GM19372 (cell line): ENCODE data around the gene SLTM.
"Not testable (repeated sequence)": the region's sequence is repeated elsewhere in the genome, so short reads cannot be mapped to it uniquely, and the experiment has no call there.

Experiments used
- ATAC-seq: cut with Tn5 transposase; IDR thresholded peaks from one replicate; pipeline ENCODE4 v1.9.1; 2021; ENCODE audit warnings: mild to moderate bottlenecking, low read depth, moderate library complexity; ENCODE audit not compliant: unreplicated experiment

Gene SLTM

DNA sequence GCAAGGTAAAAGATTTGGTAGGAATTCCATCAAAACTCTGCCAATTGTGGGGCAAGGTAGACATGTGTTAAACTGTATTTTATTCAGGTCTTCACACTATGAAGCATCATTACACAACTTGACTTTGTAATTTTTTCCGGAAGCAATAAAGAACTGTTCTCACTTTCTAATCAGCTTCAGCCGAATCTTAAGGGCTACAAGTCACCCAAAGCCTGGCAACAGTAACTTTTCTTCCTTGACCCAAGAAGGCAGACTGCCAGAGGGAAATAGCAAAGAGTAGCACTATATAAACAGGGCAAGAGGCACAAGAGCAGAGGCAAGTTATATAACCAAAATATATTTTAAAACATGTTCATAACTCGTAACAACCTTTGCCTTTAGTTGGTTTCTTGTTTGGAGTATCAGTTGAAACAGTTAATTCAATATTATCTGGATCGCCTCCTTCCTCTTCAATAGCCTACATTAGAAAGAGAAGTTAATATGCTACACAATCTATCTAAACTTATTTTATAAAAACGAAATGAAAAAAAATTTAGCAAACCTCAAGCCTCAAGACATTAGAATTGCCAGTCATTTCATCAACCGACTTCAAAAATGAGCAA is 1.4 kb downstream of the SLTM start:
- ATAC-seq: no peak

DNA sequence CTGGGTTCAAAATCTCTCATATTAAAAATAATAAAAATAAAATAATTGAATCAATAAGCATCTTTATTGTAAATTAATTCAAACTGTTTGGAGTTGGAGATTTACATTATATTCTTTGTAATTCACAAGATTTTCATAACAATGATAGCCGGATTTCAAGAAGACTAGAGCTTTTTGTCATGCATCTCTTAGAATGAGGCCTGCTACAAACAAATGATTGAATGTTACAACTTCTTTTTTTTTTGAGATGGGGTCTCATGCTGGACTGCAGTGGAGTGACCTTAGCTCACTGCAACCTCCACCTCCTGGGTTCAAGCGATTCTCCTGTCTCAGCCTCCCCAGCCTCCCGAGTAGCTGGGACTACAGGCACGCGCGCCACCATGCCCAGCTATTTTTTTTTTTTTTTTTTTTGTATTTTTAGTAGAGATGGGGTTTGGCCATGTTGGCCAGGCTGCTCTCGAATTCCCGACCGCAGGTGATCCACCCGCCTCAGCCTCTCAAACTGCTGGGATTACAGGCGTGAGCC is 3.5 kb downstream of the SLTM start:
- ATAC-seq: no peak

GRCh38 chr15:58926823-58927222 is 6.7 kb downstream of the SLTM start:
- no peak for ATAC-seq

GRCh38 chr15:58924327-58924726 is 9.2 kb downstream of the SLTM start:
- no peak for ATAC-seq

DNA sequence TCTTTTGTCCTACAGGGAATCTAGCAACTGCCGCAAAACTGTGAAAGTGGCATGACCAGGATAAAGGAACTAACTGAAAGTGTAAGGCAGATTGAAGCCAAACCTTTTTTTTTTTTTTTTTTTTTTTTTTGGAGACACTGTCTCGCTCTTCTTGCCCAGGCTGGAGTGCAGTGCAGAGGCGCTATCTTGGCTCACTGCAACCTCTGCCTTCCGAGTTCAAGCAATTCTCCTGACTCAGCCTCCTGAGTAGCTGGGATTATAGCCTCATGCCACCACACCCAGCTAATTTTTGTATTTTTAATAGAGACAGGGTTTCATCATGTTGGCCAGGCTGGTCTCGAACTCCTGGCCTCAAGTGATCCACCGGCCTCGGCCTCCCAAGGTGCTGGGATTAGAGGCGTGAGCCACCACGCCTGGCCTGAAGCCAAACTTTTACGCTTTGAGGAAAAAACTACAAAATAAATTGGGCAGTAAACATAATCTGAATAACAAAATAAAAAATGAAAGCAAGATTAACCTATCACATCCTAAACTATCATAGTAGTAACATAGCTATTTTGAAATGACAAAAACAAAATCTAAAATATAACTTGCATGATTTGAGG is 9.7 kb downstream of the SLTM start:
- no peak for ATAC-seq

- ATAC-seq: no peak
Measured at GRCh38 chr15:58923284-58923683, 10.2 kb downstream of the SLTM start.

GRCh38 chr15:58921267-58921790 is 12.2 kb downstream of the SLTM start:
- no peak for ATAC-seq

GRCh38 chr15:58920447-58920846 is 13.0 kb downstream of the SLTM start:
- ATAC-seq: not testable (repeated sequence)

GRCh38 chr15:58919232-58919631 is 14.2 kb downstream of the SLTM start:
- no peak for ATAC-seq

DNA sequence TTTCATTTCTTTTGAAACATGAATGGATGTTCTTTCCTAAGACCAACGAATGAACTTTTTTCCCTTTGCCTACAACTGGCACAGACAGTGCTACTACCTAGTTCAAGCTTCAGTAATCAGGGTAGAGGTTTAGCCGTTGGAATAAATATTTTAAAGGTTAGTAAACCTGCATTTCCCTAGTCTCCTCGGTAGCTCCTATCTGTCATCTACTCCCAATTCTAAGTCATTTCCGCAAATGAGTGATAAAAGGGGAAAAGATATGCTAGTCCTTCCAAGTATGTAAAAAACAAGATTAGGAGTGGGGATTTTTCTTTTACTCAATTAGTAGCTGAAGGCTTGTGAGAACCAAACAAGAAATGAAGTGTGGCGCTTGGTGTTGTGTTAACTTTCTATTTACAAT is 15.2 kb downstream of the SLTM start:
- ATAC-seq: no peak

- not testable (repeated sequence) for ATAC-seq
Measured at GRCh38 chr15:58917613-58918129, 15.8 kb downstream of the SLTM start.

GRCh38 chr15:58916962-58917361 is 16.5 kb downstream of the SLTM start:
- ATAC-seq: no peak

DNA sequence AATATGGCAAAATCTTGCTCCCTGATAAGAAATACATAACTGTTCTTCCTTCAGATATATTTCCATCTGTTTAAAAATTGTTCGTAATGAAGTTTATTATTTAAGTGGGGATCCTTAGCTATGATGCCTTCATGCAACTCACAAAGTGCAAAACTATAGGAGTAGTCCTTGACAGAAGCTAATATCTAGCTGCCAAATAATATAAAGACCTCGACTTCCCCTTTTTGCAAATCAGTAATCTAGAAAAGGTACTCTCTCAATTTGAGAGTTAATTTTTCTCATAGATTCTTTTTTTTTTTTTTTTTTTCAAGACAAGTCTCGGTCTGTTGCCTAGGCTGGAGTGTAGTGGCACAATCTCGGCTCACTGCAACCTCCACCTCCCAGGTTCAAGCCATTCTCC is 23.0 kb downstream of the SLTM start:
- no peak for ATAC-seq

GRCh38 chr15:58909616-58910015 is 23.9 kb downstream of the SLTM start:
- no peak for ATAC-seq

- ATAC-seq: no peak
Measured at GRCh38 chr15:58908550-58909309, 24.7 kb downstream of the SLTM start.

GRCh38 chr15:58900631-58901030 is 32.8 kb downstream of the SLTM start:
- ATAC-seq: no peak

DNA sequence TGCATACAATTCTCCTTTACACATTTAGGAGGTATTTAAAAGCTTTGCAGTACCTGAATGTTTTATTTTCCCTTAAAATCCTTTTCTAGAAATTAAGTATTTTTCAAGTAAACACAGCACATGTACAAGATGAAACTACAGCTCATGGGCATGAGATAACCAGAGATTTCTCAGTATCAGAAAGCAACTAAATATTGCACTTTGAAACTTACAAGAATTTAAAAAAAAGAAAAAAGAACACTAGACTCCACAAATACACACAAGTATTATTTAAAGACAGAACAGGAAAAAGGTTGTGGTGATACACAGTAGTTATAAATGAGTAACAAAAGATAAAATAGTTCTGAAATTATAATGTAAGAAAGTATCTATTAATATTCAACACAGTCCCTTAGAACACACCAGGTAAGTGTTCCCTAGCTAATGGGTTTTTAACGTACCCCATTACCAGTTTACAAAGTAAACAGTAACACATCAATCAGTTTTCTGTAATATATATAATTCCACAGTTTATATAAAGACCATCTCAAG is 35.3 kb downstream of the SLTM start:
- ATAC-seq: no peak

GRCh38 chr15:58889363-58889762 is 44.1 kb downstream of the SLTM start:
- ATAC-seq: no peak

- ATAC-seq: no peak
Measured at GRCh38 chr15:58886921-58887320, 46.6 kb downstream of the SLTM start.

GRCh38 chr15:58883926-58884325 is 49.6 kb downstream of the SLTM start:
- ATAC-seq: not testable (repeated sequence)

- ATAC-seq: no peak
Measured at GRCh38 chr15:58882243-58882642, 51.2 kb downstream of the SLTM start.
